Hepatocyte (in vitro differentiated cells): ENCODE results near the gene PABPC1L2A. TPM values are rescaled to one million over a fixed set of nuclear protein-coding genes. Genes with fewer than 3 reads are reported as not detected.
"Not testable (repeated sequence)": the region's sequence is repeated elsewhere in the genome, so short reads cannot be mapped to it uniquely, and the experiment has no call there.

ENCODE experiments used
- DNase-seq: peaks from one replicate; pipeline ENCODE4 v3.0.0-alpha.2; 2016; ENCODE audit warnings: low spot score
- H2AFZ ChIP-seq: fragments of 200-600 bp; sonication (generic); 2 replicates; pipeline ENCODE4 v1.6.0; 2016; ENCODE audit warnings: antibody characterized with exemption, mild to moderate bottlenecking
- H3K27ac ChIP-seq: fragments of 200-600 bp; sonication (generic); 2 replicates; pipeline ENCODE4 v1.5.1; 2016; ENCODE audit warnings: mild to moderate bottlenecking
- H3K27me3 ChIP-seq: fragments of 200-600 bp; sonication (generic); 2 replicates; pipeline ENCODE4 v1.6.1; 2016
- H3K36me3 ChIP-seq: fragments of 200-600 bp; sonication (generic); replicated peaks from 2 replicates; pipeline ENCODE4 v1.5.1; 2016; ENCODE audit warnings: low read depth; ENCODE audit not compliant: insufficient read depth
- H3K4me1 ChIP-seq: fragments of 200-600 bp; sonication (generic); 2 replicates; pipeline ENCODE4 v1.5.1; 2016; ENCODE audit warnings: mild to moderate bottlenecking, moderate library complexity; ENCODE audit not compliant: insufficient read depth
- H3K4me2 ChIP-seq: fragments of 200-600 bp; sonication (generic); 2 replicates; pipeline ENCODE4 v1.6.0; 2016
- H3K4me3 ChIP-seq: fragments of 200-600 bp; sonication (generic); 2 replicates; pipeline ENCODE4 v1.5.1; 2016; ENCODE audit warnings: mild to moderate bottlenecking
- H3K79me2 ChIP-seq: fragments of 200-600 bp; sonication (generic); 2 replicates; pipeline ENCODE4 v1.6.0; 2017; ENCODE audit warnings: mild to moderate bottlenecking
- H3K9me2 ChIP-seq: fragments of 200-600 bp; sonication (generic); replicated peaks from 2 replicates; pipeline ENCODE4 v1.6.0; 2017; ENCODE audit warnings: mild to moderate bottlenecking; ENCODE audit not compliant: insufficient read depth
- H3K9me3 ChIP-seq: fragments of 200-600 bp; sonication (generic); 2 replicates; pipeline ENCODE4 v1.5.1; 2016; ENCODE audit warnings: low read depth, mild to moderate bottlenecking
- H4K20me1 ChIP-seq: fragments of 200-600 bp; sonication (generic); 2 replicates; pipeline ENCODE4 v1.6.0; 2016; ENCODE audit warnings: mild to moderate bottlenecking; ENCODE audit not compliant: insufficient read depth, poor library complexity, severe bottlenecking
- EZH2 ChIP-seq: fragments of 200-600 bp; sonication (generic); IDR thresholded peaks from 2 replicates; pipeline ENCODE4 v1.6.1; 2016; ENCODE audit warnings: antibody characterized with exemption, mild to moderate bottlenecking, borderline replicate concordance
- EZH2phosphoT487 ChIP-seq: fragments of 200-600 bp; sonication (generic); IDR thresholded peaks from one replicate; pipeline ENCODE4 v1.6.1; 2018; ENCODE audit warnings: antibody characterized with exemption, mild to moderate bottlenecking, low read depth, moderate library complexity; ENCODE audit not compliant: unreplicated experiment, severe bottlenecking
- WGBS: methylation state at CpG from one replicate; pipeline ENCODE4 v1.1.6; 2016; ENCODE audit warnings: low lambda C conversion rate; ENCODE audit errors: missing lambda C conversion rate; 5-methylcytosine and 5-hydroxymethylcytosine counted together
- polyA plus RNA-seq: library from polyadenylated mRNA; unstranded; fragments of >200 nt; fragmentation: Nextera tagmentation; extraction: Ambion mirVana; gene quantifications from 2 replicates; pipeline ENCODE4 v1.2.1, GENCODE V29; 2016
- total RNA-seq: library from RNA; depleted of rRNA; stranded (reverse); fragments of >200 nt; gene quantifications from 2 replicates; pipeline ENCODE4 v1.2.3, GENCODE V29; 2014
- TF ChIP-seq, protein P1 (sequence below): fragments of 200-600 bp; sonication (generic); IDR thresholded peaks from 2 replicates; pipeline ENCODE4 v1.5.1; 2016; ENCODE audit warnings: antibody characterized with exemption, mild to moderate bottlenecking; ENCODE audit not compliant: poor library complexity

The PABPC1L2A gene
- total and polyA plus RNA-seq, 2 experiments from 2014 or later: not detected

- DNase-seq: no peak
- 95% methylated on average over 23 of the region's 31 CpGs for WGBS
Observed at GRCh38 chrX:73069365-73070035, 9.8 kb downstream of the PABPC1L2A start.

DNA sequence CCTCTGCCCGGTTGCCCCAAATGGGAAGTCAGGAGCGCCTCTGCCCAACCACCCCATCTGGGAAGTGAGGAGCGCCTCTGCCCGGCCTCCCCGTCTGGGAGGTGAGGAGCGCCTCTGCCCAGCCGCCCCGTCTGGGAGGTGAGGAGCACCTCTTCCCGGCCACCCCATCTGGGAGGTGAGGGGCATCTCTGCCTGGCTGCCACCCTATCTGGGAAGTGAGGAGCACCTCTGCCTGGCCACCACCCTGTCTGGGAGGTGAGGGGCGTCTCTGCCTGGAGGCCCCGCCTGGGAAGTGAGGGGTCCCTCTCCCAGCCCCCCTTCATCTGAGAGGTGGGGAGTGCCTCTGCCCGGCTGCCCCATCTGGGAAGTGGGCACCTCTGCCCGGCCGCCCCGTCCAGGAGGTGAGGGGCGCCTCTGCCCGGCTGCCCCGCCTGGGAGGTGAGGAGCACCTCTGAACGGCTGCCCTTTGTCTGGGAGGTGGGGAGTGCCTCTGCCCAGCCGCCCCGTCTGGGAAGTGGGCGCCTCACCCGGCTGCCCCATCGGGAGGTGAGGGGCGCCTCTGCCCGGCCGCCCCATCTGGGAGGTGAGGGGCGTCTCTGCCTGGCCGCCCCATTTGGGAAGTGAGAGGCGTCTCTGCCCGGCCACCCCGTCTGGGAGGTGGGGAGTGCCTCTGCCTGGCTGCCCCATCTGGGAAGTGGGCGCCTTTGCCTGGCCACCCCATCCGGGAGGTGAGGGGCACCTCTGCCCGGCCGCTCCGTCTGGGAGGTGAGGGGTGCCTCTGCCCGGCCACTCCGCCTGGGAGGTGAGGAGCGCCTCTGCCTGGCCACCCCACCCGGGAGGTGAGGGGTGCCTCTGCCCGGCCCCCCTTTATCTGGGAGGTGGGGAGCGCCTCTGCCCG lies 10.6 kb downstream of the PABPC1L2A start:
- H4K20me1 ChIP-seq: no peaks in the 10 kb centered on the region
- TF ChIP-seq EZH2phosphoT487 (no peak), EZH2 (no peak)
- TF ChIP-seq, protein P1, sequence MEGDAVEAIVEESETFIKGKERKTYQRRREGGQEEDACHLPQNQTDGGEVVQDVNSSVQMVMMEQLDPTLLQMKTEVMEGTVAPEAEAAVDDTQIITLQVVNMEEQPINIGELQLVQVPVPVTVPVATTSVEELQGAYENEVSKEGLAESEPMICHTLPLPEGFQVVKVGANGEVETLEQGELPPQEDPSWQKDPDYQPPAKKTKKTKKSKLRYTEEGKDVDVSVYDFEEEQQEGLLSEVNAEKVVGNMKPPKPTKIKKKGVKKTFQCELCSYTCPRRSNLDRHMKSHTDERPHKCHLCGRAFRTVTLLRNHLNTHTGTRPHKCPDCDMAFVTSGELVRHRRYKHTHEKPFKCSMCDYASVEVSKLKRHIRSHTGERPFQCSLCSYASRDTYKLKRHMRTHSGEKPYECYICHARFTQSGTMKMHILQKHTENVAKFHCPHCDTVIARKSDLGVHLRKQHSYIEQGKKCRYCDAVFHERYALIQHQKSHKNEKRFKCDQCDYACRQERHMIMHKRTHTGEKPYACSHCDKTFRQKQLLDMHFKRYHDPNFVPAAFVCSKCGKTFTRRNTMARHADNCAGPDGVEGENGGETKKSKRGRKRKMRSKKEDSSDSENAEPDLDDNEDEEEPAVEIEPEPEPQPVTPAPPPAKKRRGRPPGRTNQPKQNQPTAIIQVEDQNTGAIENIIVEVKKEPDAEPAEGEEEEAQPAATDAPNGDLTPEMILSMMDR: no peak
- no peak for DNase-seq
- no peaks in the 10 kb centered on the region for H3K9me3 ChIP-seq
- 86% methylated on average over 20 of the region's 44 CpGs for WGBS
- H3K9me2 ChIP-seq: no peaks in the 10 kb centered on the region
- no peaks in the 10 kb centered on the region for H3K79me2 ChIP-seq
- H3K4me2 ChIP-seq: no peak overlapping the region
- no peaks in the 10 kb centered on the region for H3K27me3 ChIP-seq
- H3K36me3 ChIP-seq: no peaks in the 10 kb centered on the region
- no peak overlapping the region for H3K4me3 ChIP-seq
- no peak overlapping the region for H3K27ac ChIP-seq
- H3K4me1 ChIP-seq: no peaks in the 10 kb centered on the region
- no peak overlapping the region for H2AFZ ChIP-seq

More at GRCh38 chrX:73069365-73070035, 9.8 kb downstream of the PABPC1L2A start:
- H4K20me1 ChIP-seq: no peaks in the 10 kb centered on the region
- no peak overlapping the region for H2AFZ ChIP-seq
- no peaks in the 10 kb centered on the region for H3K27me3 ChIP-seq
- no peaks in the 10 kb centered on the region for H3K4me1 ChIP-seq
- TF ChIP-seq EZH2phosphoT487 (no peak), EZH2 (no peak)
- TF ChIP-seq, protein P1: no peak
- no peaks in the 10 kb centered on the region for H3K9me3 ChIP-seq
- no peak overlapping the region for H3K4me3 ChIP-seq
- H3K9me2 ChIP-seq: no peaks in the 10 kb centered on the region
- no peaks in the 10 kb centered on the region for H3K36me3 ChIP-seq
- H3K4me2 ChIP-seq: no peak overlapping the region
- H3K27ac ChIP-seq: no peak overlapping the region
- H3K79me2 ChIP-seq: no peaks in the 10 kb centered on the region

DNA sequence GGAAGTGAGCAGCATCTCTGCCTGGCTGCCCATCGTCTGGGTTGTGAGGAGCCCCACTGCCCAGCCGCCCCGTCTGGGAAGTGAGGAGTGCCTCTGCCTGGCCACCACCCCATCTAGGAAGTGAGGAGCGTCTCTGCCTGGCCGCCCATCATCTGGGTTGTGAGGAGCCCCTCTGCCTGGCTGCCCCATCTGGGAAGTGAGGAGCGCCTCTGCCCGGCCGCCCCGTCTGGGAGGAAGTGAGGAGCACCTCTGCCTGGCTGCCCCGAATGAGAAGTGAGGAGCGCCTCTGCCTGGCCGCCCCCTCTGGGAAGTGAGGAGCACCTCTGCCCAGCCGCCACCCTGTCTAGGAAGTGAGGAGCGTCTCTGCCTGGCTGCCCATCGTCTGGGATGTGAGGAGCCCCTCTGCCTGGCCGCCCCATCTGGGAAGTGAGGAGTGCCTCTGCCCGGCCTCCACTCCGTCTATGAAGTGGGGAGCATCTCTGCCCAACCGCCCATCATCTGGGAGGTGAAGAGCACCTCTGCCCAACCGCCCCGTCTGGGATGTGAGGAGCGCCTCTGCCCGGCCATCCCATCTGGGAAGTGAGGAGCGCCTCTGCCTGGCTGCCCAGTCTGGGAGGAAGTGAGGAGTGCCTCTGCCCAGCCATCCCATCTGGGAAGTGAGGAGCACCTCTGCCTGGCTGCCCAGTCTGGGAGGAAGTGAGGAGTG lies 11.4 kb downstream of the PABPC1L2A start:
- H3K9me2 ChIP-seq, H2AFZ ChIP-seq, H3K4me2 ChIP-seq, H3K36me3 ChIP-seq, H3K27ac ChIP-seq, H3K4me3 ChIP-seq, H3K4me1 ChIP-seq, H3K27me3 ChIP-seq, H4K20me1 ChIP-seq, H3K9me3 ChIP-seq, H3K79me2 ChIP-seq, DNase-seq: not testable (repeated sequence)
- 91% methylated on average over 19 of the region's 24 CpGs for WGBS
